A549 treated with GW870086 at 1 μM for 4 hours (cell line): ENCODE data around the gene PCDHGA9. TPM values are rescaled to one million over a fixed set of nuclear protein-coding genes. Genes with fewer than 3 reads are reported as not detected.

Experiments used
- total RNA-seq: library from RNA; stranded (reverse); fragments of 200-300 nt; extraction: Qiagen RNA extraction; gene quantifications from 5 replicates; pipeline ENCODE4 v1.2.3, GENCODE V29; 2022; ENCODE audit warnings: low read depth

The PCDHGA9 gene
- total RNA-seq: 0.05 to 0.10 TPM (median 0.07 TPM) in 4 of 5 replicates, not detected in the other

GRCh38 chr5:141402553-141403243 is at the start of gene PCDHGA9:
Gene PCDHGA9 (plus strand): TSS chr5:141402778. CDS start chr5:141402953, 175 bp downstream.

GRCh38 chr5:141354900-141355469 is 47.6 kb upstream of the PCDHGA9 start, which contains the start of gene PCDHGA4:
Gene PCDHGA4 (plus strand): TSS chr5:141355021. CDS start chr5:141355108, 87 bp downstream.

GRCh38 chr5:141359790-141360426 is 42.7 kb upstream of the PCDHGA9 start, which contains the start of gene PCDHGB2:
Gene PCDHGB2 (plus strand): TSS chr5:141359994. CDS start chr5:141360136, 142 bp downstream.

GRCh38 chr5:141363952-141364660 is 38.5 kb upstream of the PCDHGA9 start, which contains the start of gene PCDHGA5:
Gene PCDHGA5 (plus strand): TSS chr5:141364162. CDS start chr5:141364331, 169 bp downstream.

GRCh38 chr5:141369994-141370848 is 32.4 kb upstream of the PCDHGA9 start, which contains the start of gene PCDHGB3:
Gene PCDHGB3 (plus strand): TSS chr5:141370242. CDS start chr5:141370395, 153 bp downstream.

GRCh38 chr5:141373673-141374317 is 28.8 kb upstream of the PCDHGA9 start, which contains the start of gene PCDHGA6:
Gene PCDHGA6 (plus strand): TSS chr5:141373891. CDS start chr5:141374084, 193 bp downstream.

GRCh38 chr5:141382469-141383294 is 19.9 kb upstream of the PCDHGA9 start, which contains the start of gene PCDHGA7:
Gene PCDHGA7 (plus strand): TSS chr5:141382742. CDS start chr5:141382900, 158 bp downstream.

GRCh38 chr5:141387557-141388311 is 14.8 kb upstream of the PCDHGA9 start, which contains the start of gene PCDHGB4:
Gene PCDHGB4 (plus strand): TSS chr5:141387698. CDS start chr5:141387885, 187 bp downstream.

GRCh38 chr5:141392429-141393198 is 10.0 kb upstream of the PCDHGA9 start, which contains the start of gene PCDHGA8:
Gene PCDHGA8 (plus strand): TSS chr5:141392633. CDS start chr5:141392814, 181 bp downstream.

GRCh38 chr5:141397756-141398551 is 4.6 kb upstream of the PCDHGA9 start, which contains the start of gene PCDHGB5:
Gene PCDHGB5 (plus strand): TSS chr5:141397947. CDS start chr5:141398128, 181 bp downstream.

GRCh38 chr5:141407790-141408505 is 5.4 kb downstream of the PCDHGA9 start, which contains the start of gene PCDHGB6:
Gene PCDHGB6 (plus strand): TSS chr5:141408021. CDS start chr5:141408203, 182 bp downstream.

GRCh38 chr5:141412854-141413539 is 10.4 kb downstream of the PCDHGA9 start, which contains the start of gene PCDHGA10:
Gene PCDHGA10 (plus strand): TSS chr5:141412987. CDS start chr5:141413176, 189 bp downstream.

GRCh38 chr5:141417494-141418172 is 15.1 kb downstream of the PCDHGA9 start, which contains the start of gene PCDHGB7:
Gene PCDHGB7 (plus strand): TSS chr5:141417677. CDS start chr5:141417860, 183 bp downstream.

GRCh38 chr5:141420855-141421488 is 18.4 kb downstream of the PCDHGA9 start, which contains the start of gene PCDHGA11:
Gene PCDHGA11 (plus strand): TSS chr5:141421051. CDS start chr5:141421228, 177 bp downstream.

